DMS153 (cell line): ENCODE data around the gene BMPR1B.
"Not testable (repeated sequence)": the region's sequence is repeated elsewhere in the genome, so short reads cannot be mapped to it uniquely, and the experiment has no call there.

Source experiments
- DNase-seq: peaks from one replicate; lab custom pipeline; 2025; lab: John Stamatoyannopoulos, UW

BMPR1B gene

GRCh38 chr4:94763005-94763404 lies 5.2 kb downstream of the BMPR1B start:
- DNase-seq: no peak

- no peak for DNase-seq
These were observed 5.7 kb downstream of the BMPR1B start for GRCh38 chr4:94763500-94763899.

- DNase-seq: no peak
These were observed 6.3 kb downstream of the BMPR1B start for GRCh38 chr4:94764069-94764468.

- no peak for DNase-seq
These were observed 7.4 kb downstream of the BMPR1B start for GRCh38 chr4:94765174-94765573.

- no peak for DNase-seq
These were observed 7.9 kb downstream of the BMPR1B start for GRCh38 chr4:94765648-94766047.

GRCh38 chr4:94766856-94767255 lies 9.1 kb downstream of the BMPR1B start:
- no peak for DNase-seq

GRCh38 chr4:94767446-94767845 lies 9.7 kb downstream of the BMPR1B start:
- DNase-seq: no peak

GRCh38 chr4:94782707-94783106 lies 25.0 kb downstream of the BMPR1B start:
- no peak for DNase-seq

- DNase-seq: no peak
These were observed 33.9 kb downstream of the BMPR1B start for GRCh38 chr4:94791701-94792100.

- DNase-seq: no peak
These were observed 41.1 kb downstream of the BMPR1B start for GRCh38 chr4:94798808-94799207.

GRCh38 chr4:94801016-94801415 lies 43.3 kb downstream of the BMPR1B start:
- DNase-seq: no peak

GRCh38 chr4:94802091-94802490 lies 44.3 kb downstream of the BMPR1B start:
- no peak for DNase-seq

- DNase-seq: no peak
These were observed 45.4 kb downstream of the BMPR1B start for GRCh38 chr4:94803181-94803580.

- DNase-seq: no peak
These were observed 46.9 kb downstream of the BMPR1B start for GRCh38 chr4:94804650-94805049.

GRCh38 chr4:94806376-94806775 lies 48.6 kb downstream of the BMPR1B start:
- no peak for DNase-seq

- no peak for DNase-seq
These were observed 53.9 kb downstream of the BMPR1B start for GRCh38 chr4:94811643-94812042.

GRCh38 chr4:94813221-94813620 lies 55.5 kb downstream of the BMPR1B start:
- no peak for DNase-seq

GRCh38 chr4:94814237-94814636 lies 56.5 kb downstream of the BMPR1B start:
- no peak for DNase-seq

- no peak for DNase-seq
These were observed 61.8 kb downstream of the BMPR1B start for GRCh38 chr4:94819371-94820168.

- DNase-seq: no peak
These were observed 68.5 kb downstream of the BMPR1B start for GRCh38 chr4:94826206-94826605.

GRCh38 chr4:94827481-94828110 lies 69.8 kb downstream of the BMPR1B start:
- no peak for DNase-seq

- no peak for DNase-seq
These were observed 71.1 kb downstream of the BMPR1B start for GRCh38 chr4:94828882-94829281.

- DNase-seq: no peak
These were observed 73.9 kb downstream of the BMPR1B start for GRCh38 chr4:94831607-94832006.

GRCh38 chr4:94832329-94832728 lies 74.6 kb downstream of the BMPR1B start:
- not testable (repeated sequence) for DNase-seq
